GM23338 (cell line): ENCODE measurements around the gene PPP2R3B. TPM values are rescaled to one million over a fixed set of nuclear protein-coding genes. Genes with fewer than 3 reads are reported as not detected.

Experiments used
- ATAC-seq: fragments of 200-7000 bp; cut with Tn5 transposase; 3 replicates; pipeline ENCODE4 v1.9.1; 2020
- DNase-seq: peaks from one replicate; pipeline ENCODE4 v3.0.0-alpha.2; 2015; ENCODE audit warnings: low spot score
- H2AFZ ChIP-seq: fragments of 200-600 bp; sonication (generic); 2 replicates; pipeline ENCODE4 v1.8.0; 2016; ENCODE audit warnings: antibody characterized with exemption, mild to moderate bottlenecking, moderate library complexity
- H3F3A ChIP-seq: fragments of 200-600 bp; sonication (generic); replicated peaks from 2 replicates; pipeline ENCODE4 v1.8.0; 2017; ENCODE audit warnings: antibody characterized with exemption, mixed run types, low read depth
- H3K27ac ChIP-seq: fragments of 200-600 bp; sonication (generic); 2 replicates; pipeline ENCODE4 v1.6.1; 2016; ENCODE audit warnings: low read depth
- H3K27me3 ChIP-seq: fragments of 200-600 bp; sonication (generic); 2 replicates; pipeline ENCODE4 v1.8.0; 2016; ENCODE audit warnings: mild to moderate bottlenecking, mixed run types, moderate library complexity; ENCODE audit not compliant: insufficient read depth
- H3K36me3 ChIP-seq: fragments of 200-600 bp; sonication (generic); 2 replicates; pipeline ENCODE4 v1.8.0; 2016; ENCODE audit warnings: mild to moderate bottlenecking; ENCODE audit not compliant: insufficient read depth
- H3K4me1 ChIP-seq: fragments of 200-600 bp; sonication (generic); 2 replicates; pipeline ENCODE4 v1.8.0; 2016; ENCODE audit warnings: mild to moderate bottlenecking, moderate library complexity; ENCODE audit not compliant: insufficient read depth
- H3K4me2 ChIP-seq: fragments of 200-600 bp; sonication (generic); 2 replicates; pipeline ENCODE4 v1.7.1; 2017; ENCODE audit warnings: mixed run types
- H3K4me3 ChIP-seq: fragments of 200-600 bp; sonication (generic); 2 replicates; pipeline ENCODE4 v1.6.1; 2016; ENCODE audit warnings: mixed run types
- H3K79me2 ChIP-seq: fragments of 200-600 bp; sonication (generic); replicated peaks from 2 replicates; pipeline ENCODE4 v1.8.0; 2017; ENCODE audit warnings: mild to moderate bottlenecking; ENCODE audit not compliant: insufficient read depth
- H3K9me2 ChIP-seq: fragments of 200-600 bp; sonication (generic); 2 replicates; pipeline ENCODE4 v1.8.0; 2017; ENCODE audit not compliant: insufficient read depth
- H4K20me1 ChIP-seq: fragments of 200-600 bp; sonication (generic); replicated peaks from 2 replicates; pipeline ENCODE4 v1.8.0; 2017; ENCODE audit warnings: mild to moderate bottlenecking; ENCODE audit not compliant: insufficient read depth
- H3K27ac Mint-ChIP-seq: 2 replicates; pipeline ENCODE4 v1.8.0; 2020; ENCODE audit warnings: inconsistent platforms, mild to moderate bottlenecking, moderate library complexity, mixed read lengths
- H3K27me3 Mint-ChIP-seq: 3 replicates; pipeline ENCODE4 v1.8.0; 2022; ENCODE audit warnings: low read depth, mild to moderate bottlenecking, moderate library complexity, mixed read lengths, inconsistent platforms; ENCODE audit not compliant: insufficient read depth, poor library complexity
- H3K36me3 Mint-ChIP-seq: 3 replicates; pipeline ENCODE4 v1.8.0; 2021; ENCODE audit warnings: low read depth, mild to moderate bottlenecking, inconsistent platforms, moderate library complexity, mixed read lengths
- H3K4me1 Mint-ChIP-seq: 3 replicates; pipeline ENCODE4 v1.8.0; 2020; ENCODE audit warnings: mild to moderate bottlenecking, inconsistent platforms, mixed read lengths
- H3K4me3 Mint-ChIP-seq: 3 replicates; pipeline ENCODE4 v1.8.0; 2021; ENCODE audit warnings: moderate library complexity, mild to moderate bottlenecking, inconsistent platforms, mixed read lengths
- H3K9me3 Mint-ChIP-seq: 3 replicates; pipeline ENCODE4 v1.8.0; 2020; ENCODE audit warnings: moderate library complexity, mild to moderate bottlenecking, inconsistent platforms, mixed read lengths
- CTCF ChIP-seq, 2 experiments: fragments of 200-600 bp in 1 of 2; sonication (generic) in 1 of 2; conservative IDR thresholded peaks; 2 replicates each; pipeline versions ENCODE4 v1.5.1 to v1.6.1; 2016 to 2017; ENCODE audit warnings: antibody characterized with exemption in 2 of 2, low read depth in 2 of 2, mild to moderate bottlenecking in 2 of 2, moderate library complexity in 1 of 2
- ETS1 ChIP-seq: IDR thresholded peaks from 2 replicates; pipeline ENCODE4 v1.6.1; 2016; ENCODE audit warnings: antibody characterized with exemption
- EZH2 ChIP-seq: fragments of 200-600 bp; sonication (generic); IDR thresholded peaks from one replicate; pipeline ENCODE4 v1.8.0; 2017; ENCODE audit warnings: antibody characterized with exemption, mild to moderate bottlenecking, low read depth; ENCODE audit not compliant: unreplicated experiment
- EZH2phosphoT487 ChIP-seq: fragments of 200-600 bp; sonication (generic); IDR thresholded peaks from one replicate; pipeline ENCODE4 v1.8.1; 2018; ENCODE audit warnings: antibody characterized with exemption; ENCODE audit not compliant: unreplicated experiment
- JUNB ChIP-seq: IDR thresholded peaks from one replicate; pipeline ENCODE4 v1.6.1; 2016; ENCODE audit warnings: antibody characterized with exemption; ENCODE audit not compliant: unreplicated experiment
- NANOG ChIP-seq: IDR thresholded peaks from 2 replicates; pipeline ENCODE4 v1.6.1; 2016; ENCODE audit warnings: antibody characterized with exemption, borderline replicate concordance
- POLR2AphosphoS5 ChIP-seq: IDR thresholded peaks from 2 replicates; pipeline ENCODE4 v1.6.1; 2016; ENCODE audit warnings: antibody characterized with exemption, low read depth
- REST ChIP-seq: IDR thresholded peaks from one replicate; pipeline ENCODE4 v1.6.1; 2018; ENCODE audit warnings: antibody characterized with exemption; ENCODE audit not compliant: unreplicated experiment
- STAT1 ChIP-seq: IDR thresholded peaks from one replicate; pipeline ENCODE4 v1.6.1; 2016; ENCODE audit warnings: antibody characterized with exemption; ENCODE audit not compliant: unreplicated experiment
- ZNF114 ChIP-seq: fragments of 250-450 bp; sonication (Bioruptor Pico); IDR thresholded peaks from 2 replicates; pipeline ENCODE4 v1.5.0; 2020; ENCODE audit warnings: mild to moderate bottlenecking, moderate library complexity
- ZNF331 ChIP-seq: fragments of 250-450 bp; sonication (Bioruptor Pico); IDR thresholded peaks from 2 replicates; pipeline ENCODE4 v1.5.0; 2020; ENCODE audit warnings: low read depth, mild to moderate bottlenecking, moderate library complexity
- polyA plus RNA-seq: library from polyadenylated mRNA; unstranded; fragments of >200 nt; fragmentation: Nextera tagmentation; extraction: Ambion mirVana; gene quantifications from 2 replicates; pipeline ENCODE4 v1.2.1, GENCODE V29; 2016
- total RNA-seq: library from RNA; depleted of rRNA; stranded (reverse); fragments of >200 nt; shearing (Covaris generic); gene quantifications from 2 replicates; pipeline ENCODE4 v1.2.3, GENCODE V29; 2014

Gene PPP2R3B
- total and polyA plus RNA-seq, 2 experiments from 2014 or later: 50.1 to 104 TPM

GRCh38 chrX:363621-364375 is 22.9 kb downstream of the PPP2R3B start:
- ATAC-seq (no peak), DNase-seq (no peak)
- Histone ChIP-seq H3F3A (no peaks in the 10 kb centered on the region), H3K9me2 (no peaks in the 10 kb centered on the region), H3K27me3 (no peaks in the 10 kb centered on the region), H3K79me2 (peaks cover 32% of the 10 kb centered on the region), H3K4me1 (no peaks in the 10 kb centered on the region), H3K36me3 (no peaks in the 10 kb centered on the region), H4K20me1 (peaks cover 21% of the 10 kb centered on the region), H3K4me3 (no peak overlapping the region), H3K27ac (no peak overlapping the region), H3K4me2 (no peak overlapping the region), H2AFZ (no peak overlapping the region)
- Mint-ChIP-seq H3K36me3 (peaks cover 50% of the 10 kb centered on the region), H3K4me1 (peaks cover 4% of the 10 kb centered on the region), H3K27ac (no peak overlapping the region), H3K9me3 (peaks cover 8% of the 10 kb centered on the region), H3K4me3 (no peak overlapping the region), H3K27me3 (peaks cover 10% of the 10 kb centered on the region)
- TF ChIP-seq STAT1: no peak
- TF ChIP-seq NANOG: no peak
- no peak for TF ChIP-seq JUNB
- no peak for TF ChIP-seq ETS1

GRCh38 chrX:362937-363620 is 23.6 kb downstream of the PPP2R3B start:
- Histone ChIP-seq H3K27me3 (no peaks in the 10 kb centered on the region), H4K20me1 (peaks cover 21% of the 10 kb centered on the region), H3F3A (no peaks in the 10 kb centered on the region), H3K36me3 (no peaks in the 10 kb centered on the region), H3K4me1 (no peaks in the 10 kb centered on the region), H3K9me2 (no peaks in the 10 kb centered on the region), H3K27ac (no peak overlapping the region), H3K4me3 (no peak overlapping the region), H2AFZ (no peak overlapping the region), H3K79me2 (peaks cover 32% of the 10 kb centered on the region), H3K4me2 (no peak overlapping the region)
- H3K27me3 Mint-ChIP-seq: peaks cover 12% of the 10 kb centered on the region
- DNase-seq: no peak
- no peak overlapping the region for H3K27ac Mint-ChIP-seq
- H3K4me3 Mint-ChIP-seq: no peak overlapping the region
- H3K9me3 Mint-ChIP-seq: peaks cover 8% of the 10 kb centered on the region
- peaks cover 3% of the 10 kb centered on the region; the same call in 2 of the 3 replicates for H3K4me1 Mint-ChIP-seq
- peaks cover 52% of the 10 kb centered on the region for H3K36me3 Mint-ChIP-seq
- no peak for ATAC-seq
- TF ChIP-seq CTCF (conservative IDR thresholded peaks at IDR 0.05; ENCODE audit: low read depth in 2 of 2) (no peak), ZNF331 (CRISPR knock-in tag) (no peak), POLR2AphosphoS5 (no peak), JUNB (no peak), NANOG (no peak), STAT1 (no peak), EZH2 (no peak), REST (no peak), ETS1 (no peak), EZH2phosphoT487 (no peak), ZNF114 (CRISPR knock-in tag) (no peak)
